IPS-20b (cell line): ENCODE measurements around the gene TMED4.

Experiments used
- H3K27ac ChIP-seq: one replicate; pipeline ENCODE4 v1.5.1; 2013; ENCODE audit warnings: low read length
- H3K27me3 ChIP-seq: 2 replicates; pipeline ENCODE4 v1.6.1; 2013; ENCODE audit warnings: mild to moderate bottlenecking, low read length, inconsistent platforms; ENCODE audit not compliant: insufficient read depth
- H3K36me3 ChIP-seq: 2 replicates; pipeline ENCODE4 v1.6.1; 2013; ENCODE audit warnings: low read depth, mild to moderate bottlenecking, inconsistent platforms, low read length, moderate library complexity; ENCODE audit not compliant: insufficient read depth
- H3K4me1 ChIP-seq: 2 replicates; pipeline ENCODE4 v1.6.1; 2013; ENCODE audit warnings: mild to moderate bottlenecking, control low read depth, inconsistent platforms, low read length, moderate library complexity; ENCODE audit not compliant: insufficient read depth
- H3K4me3 ChIP-seq: 2 replicates; pipeline ENCODE4 v1.5.1; 2013; ENCODE audit warnings: mild to moderate bottlenecking, low read length, inconsistent platforms
- H3K9ac ChIP-seq: 2 replicates; pipeline ENCODE4 v1.6.1; 2013; ENCODE audit warnings: low read depth, mild to moderate bottlenecking, inconsistent platforms, low read length, moderate library complexity
- H3K9me3 ChIP-seq: 2 replicates; pipeline ENCODE4 v1.6.1; 2013; ENCODE audit warnings: mild to moderate bottlenecking, low read depth, low read length, inconsistent platforms; ENCODE audit not compliant: insufficient read depth

TMED4 gene

GRCh38 chr7:44618753-44619152 lies 36.7 kb upstream of the TMED4 start:
- H3K4me3 ChIP-seq = no peak overlapping the region
- no peak overlapping the region for H3K9ac ChIP-seq
- H3K27ac ChIP-seq = no peak overlapping the region
- H3K27me3 ChIP-seq = no peaks in the 10 kb centered on the region
- peaks cover 4% of the 10 kb centered on the region; the same call in 1 of the 2 replicates for H3K4me1 ChIP-seq
- H3K9me3 ChIP-seq = no peaks in the 10 kb centered on the region
- H3K36me3 ChIP-seq = peaks cover 10% of the 10 kb centered on the region; the same call in 1 of the 2 replicates

- Histone ChIP-seq H3K27ac (no peak overlapping the region), H3K4me1 (peaks cover 4% of the 10 kb centered on the region; the same call in 1 of the 2 replicates), H3K9me3 (no peaks in the 10 kb centered on the region), H3K27me3 (no peaks in the 10 kb centered on the region), H3K4me3 (no peak overlapping the region), H3K9ac (no peak overlapping the region), H3K36me3 (peaks cover 10% of the 10 kb centered on the region; the same call in 1 of the 2 replicates)
Measured at GRCh38 chr7:44618045-44618444, 36.0 kb upstream of the TMED4 start.

DNA sequence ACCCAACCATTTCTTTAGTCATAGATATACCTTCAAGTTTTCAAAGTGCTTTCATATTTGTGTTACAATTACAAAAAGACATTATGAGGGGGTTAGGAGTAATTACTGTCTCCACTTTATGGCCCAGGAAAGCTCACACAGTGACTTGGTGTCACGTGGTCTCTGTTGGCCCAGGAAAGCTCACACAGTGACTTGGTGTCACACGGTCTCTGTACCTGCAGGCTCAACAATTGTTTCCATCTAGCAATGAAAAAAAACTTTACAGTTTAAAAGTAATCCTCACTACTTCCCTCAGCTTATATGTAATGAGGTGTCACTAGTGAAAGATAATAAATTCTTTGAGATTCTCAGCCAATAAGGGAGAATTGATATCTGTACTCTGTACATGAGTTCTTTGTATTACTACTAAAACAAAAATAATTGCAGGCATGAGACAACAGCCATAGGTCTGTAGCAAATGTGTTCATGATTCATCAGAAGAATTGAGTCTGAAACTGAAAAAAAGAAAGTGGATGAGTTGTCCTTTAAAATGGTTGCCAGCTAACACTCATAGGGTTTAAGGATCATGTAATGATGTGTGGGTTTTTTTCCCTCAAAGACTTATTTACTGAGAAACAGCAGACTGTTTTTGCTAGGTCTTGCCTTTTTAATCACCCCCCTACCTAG lies 35.3 kb upstream of the TMED4 start:
- H3K36me3 ChIP-seq = peaks cover 10% of the 10 kb centered on the region; the same call in 1 of the 2 replicates
- H3K4me3 ChIP-seq = no peak overlapping the region

DNA sequence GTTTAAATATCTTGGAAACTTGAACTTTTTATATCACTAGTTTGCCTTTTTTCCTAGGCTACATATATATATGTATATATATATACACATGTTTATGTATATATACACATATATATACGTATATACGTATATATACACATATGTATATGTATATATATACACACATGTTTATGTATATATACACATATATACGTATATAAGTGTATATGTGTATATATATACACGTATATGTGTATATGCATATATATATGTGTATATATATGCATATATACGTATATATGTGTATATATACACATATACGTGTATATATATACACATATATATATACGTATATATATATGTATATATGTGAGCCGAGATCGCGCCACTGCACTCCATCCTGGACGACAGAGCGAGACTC lies 34.5 kb upstream of the TMED4 start:
- Histone ChIP-seq H3K27me3 (no peaks in the 10 kb centered on the region), H3K9ac (no peak overlapping the region), H3K36me3 (peaks cover 10% of the 10 kb centered on the region; the same call in 1 of the 2 replicates), H3K4me3 (no peak overlapping the region), H3K27ac (no peak overlapping the region), H3K9me3 (no peaks in the 10 kb centered on the region), H3K4me1 (peaks cover 4% of the 10 kb centered on the region; the same call in 1 of the 2 replicates)

More for the DNA sequence above, 35.3 kb upstream of the TMED4 start:
- peaks cover 4% of the 10 kb centered on the region; the same call in 1 of the 2 replicates for H3K4me1 ChIP-seq
- no peaks in the 10 kb centered on the region for H3K9me3 ChIP-seq
- H3K9ac ChIP-seq = no peak overlapping the region
- H3K27me3 ChIP-seq = no peaks in the 10 kb centered on the region
- H3K27ac ChIP-seq = no peak overlapping the region

DNA sequence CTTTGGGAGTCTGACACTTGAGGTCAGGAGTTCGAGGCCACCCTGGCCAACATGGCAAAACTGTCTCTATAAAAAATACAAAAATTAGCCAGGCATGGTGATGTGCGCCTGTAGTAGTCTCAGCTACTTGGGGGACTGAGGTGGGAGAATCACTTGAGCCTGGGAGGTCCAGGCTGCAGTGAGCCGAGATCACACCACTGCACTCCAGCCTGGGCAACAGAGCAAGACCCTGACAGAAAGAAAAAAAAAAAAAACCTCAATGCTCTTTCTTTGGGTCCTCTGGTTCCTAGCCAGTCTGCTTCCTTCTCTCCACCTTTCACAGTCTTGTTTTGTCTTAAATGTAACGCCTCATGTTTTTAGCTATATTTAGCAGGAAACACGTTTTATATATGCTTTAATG lies 33.8 kb upstream of the TMED4 start:
- H3K9me3 ChIP-seq = no peaks in the 10 kb centered on the region
- no peak overlapping the region for H3K4me3 ChIP-seq
- H3K36me3 ChIP-seq = peaks cover 10% of the 10 kb centered on the region; the same call in 1 of the 2 replicates
- no peaks in the 10 kb centered on the region for H3K27me3 ChIP-seq
- H3K27ac ChIP-seq = no peak overlapping the region
- peaks cover 4% of the 10 kb centered on the region; the same call in 1 of the 2 replicates for H3K4me1 ChIP-seq
- H3K9ac ChIP-seq = no peak overlapping the region

GRCh38 chr7:44615149-44615611 lies 33.1 kb upstream of the TMED4 start:
- Histone ChIP-seq H3K9me3 (no peaks in the 10 kb centered on the region), H3K4me1 (peaks cover 4% of the 10 kb centered on the region; the same call in 1 of the 2 replicates), H3K36me3 (peaks cover 10% of the 10 kb centered on the region; the same call in 1 of the 2 replicates), H3K4me3 (no peak overlapping the region), H3K27me3 (no peaks in the 10 kb centered on the region), H3K9ac (no peak overlapping the region), H3K27ac (no peak overlapping the region)

DNA sequence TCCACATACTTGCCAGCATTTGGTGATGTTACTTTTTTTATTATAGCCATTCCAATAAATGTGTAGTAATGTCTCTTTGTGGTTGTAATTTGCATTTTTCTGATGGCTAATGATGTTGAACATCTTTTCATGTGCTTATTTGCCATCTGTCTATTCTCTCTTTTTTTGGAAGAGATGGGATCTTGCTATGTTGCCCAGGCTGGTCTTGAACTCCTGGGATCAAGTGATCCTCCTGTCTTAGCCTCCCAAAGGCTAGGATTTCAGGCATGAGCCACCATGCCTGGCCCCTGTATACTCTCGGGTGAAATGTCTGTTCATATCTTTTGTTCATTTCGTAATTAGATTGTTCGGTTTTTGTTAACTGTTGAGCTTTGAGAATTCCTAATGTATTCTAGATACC lies 27.8 kb upstream of the TMED4 start:
- H3K9ac ChIP-seq = no peak overlapping the region
- H3K27ac ChIP-seq = no peak overlapping the region
- no peaks in the 10 kb centered on the region for H3K27me3 ChIP-seq
- no peak overlapping the region for H3K4me3 ChIP-seq
- H3K4me1 ChIP-seq = peaks cover 4% of the 10 kb centered on the region
- no peaks in the 10 kb centered on the region for H3K36me3 ChIP-seq
- H3K9me3 ChIP-seq = no peaks in the 10 kb centered on the region

GRCh38 chr7:44608916-44609648 lies 27.1 kb upstream of the TMED4 start:
- H3K9me3 ChIP-seq = no peaks in the 10 kb centered on the region
- no peaks in the 10 kb centered on the region for H3K27me3 ChIP-seq
- H3K9ac ChIP-seq = no peak overlapping the region
- no peak overlapping the region for H3K27ac ChIP-seq
- H3K4me1 ChIP-seq = no peaks in the 10 kb centered on the region; the same call in 1 of the 2 replicates
- H3K4me3 ChIP-seq = no peak overlapping the region
- no peaks in the 10 kb centered on the region for H3K36me3 ChIP-seq

DNA sequence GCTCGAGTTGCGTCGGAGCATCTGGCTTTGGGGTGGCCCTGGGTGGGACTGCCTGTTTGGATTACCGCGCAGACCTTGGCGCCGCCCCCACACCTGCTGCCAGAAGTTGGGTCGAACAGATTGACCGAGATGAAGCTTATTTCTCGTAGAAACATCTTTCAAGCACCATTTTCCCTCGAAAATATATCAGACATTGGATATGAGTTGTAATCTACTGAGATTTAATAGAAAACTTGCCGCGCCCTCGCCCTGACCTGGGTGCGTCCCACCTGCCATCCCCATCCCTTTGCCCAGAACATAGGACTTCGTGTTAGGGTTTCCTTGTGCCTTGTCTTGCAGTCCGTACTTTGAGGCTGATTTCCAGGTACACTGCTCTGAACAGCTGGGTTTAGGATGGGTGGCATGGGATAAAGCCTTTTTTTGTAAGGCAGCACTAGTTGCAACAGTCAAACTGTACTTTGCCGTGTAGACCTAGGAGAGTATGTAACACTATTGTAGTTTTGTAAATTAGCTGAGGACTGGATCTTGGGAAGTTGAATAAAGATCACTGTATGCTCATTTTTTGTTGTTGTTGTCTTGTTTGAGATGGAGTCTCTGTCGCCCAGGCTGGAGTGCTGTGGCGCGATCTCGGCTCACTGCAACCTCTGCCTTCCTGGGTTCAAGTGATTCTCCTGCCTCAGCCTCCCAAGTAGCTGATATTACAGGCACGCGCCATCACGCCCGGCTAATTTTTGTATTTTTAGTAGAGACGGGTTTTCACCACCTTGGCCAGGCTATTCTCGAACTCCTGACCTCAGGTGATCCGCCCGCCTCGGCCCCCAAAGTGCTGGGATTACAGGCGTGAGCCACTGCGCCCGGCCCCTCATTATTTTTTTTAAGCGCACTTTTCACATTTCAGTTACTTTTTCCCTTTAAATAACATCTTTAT lies 25.4 kb upstream of the TMED4 start:
- peak overlapping the region; percentile 99 for H3K9ac ChIP-seq
- no peaks in the 10 kb centered on the region; the same call in 1 of the 2 replicates for H3K4me1 ChIP-seq
- peak overlapping the region; percentile 87 for H3K4me3 ChIP-seq
- no peaks in the 10 kb centered on the region for H3K36me3 ChIP-seq
- no peaks in the 10 kb centered on the region for H3K9me3 ChIP-seq
- H3K27ac ChIP-seq = peak overlapping the region; percentile 94
- H3K27me3 ChIP-seq = no peaks in the 10 kb centered on the region

- Histone ChIP-seq H3K4me1 (no peaks in the 10 kb centered on the region; the same call in 1 of the 2 replicates), H3K36me3 (no peaks in the 10 kb centered on the region), H3K9ac (peak within 1 kb of the TSS; percentile 99), H3K27ac (peak within 1 kb of the TSS; percentile 94), H3K27me3 (no peaks in the 10 kb centered on the region), H3K4me3 (peak within 1 kb of the TSS; percentile 87), H3K9me3 (no peaks in the 10 kb centered on the region)
Measured at GRCh38 chr7:44606341-44607140, 24.5 kb upstream of the TMED4 start, which contains the start of gene OGDH. Gene OGDH, plus strand, starts transcription at chr7:44606627. Its CDS starts 17,717 bp downstream, at chr7:44624344.
